K562 (cell line): ENCODE data around the gene GFOD1. TPM values are rescaled to one million over a fixed set of nuclear protein-coding genes. Genes with fewer than 3 reads are reported as not detected.

Experiments used
- ATAC-seq: fragments of 200-7000 bp; cut with Tn5 transposase; 3 replicates; pipeline ENCODE4 v1.9.1; 2020; ENCODE audit warnings: moderate library complexity
- BruUV-seq: library from RNA; stranded (reverse); fragments of 400-500 nt; replicated peaks from 2 replicates; lab custom pipeline; 2021; lab: Mats Ljungman, UMichigan
- CTCF ChIA-PET: fragments of 300-600 bp; formaldehyde crosslinking; extraction: SDS; loops from one replicate; lab custom pipeline; 2021; ENCODE audit warnings: low intra/inter-chr PET ratio; lab: Yijun Ruan, JAX
- POLR2A ChIA-PET: fragments of 300-600, 350-650 bp; sonication (Branson Sonifier 250); formaldehyde crosslinking; extraction: SDS; loops from one replicate; lab custom pipeline; 2021; ENCODE audit warnings: antibody characterized with exemption, inconsistent platforms; lab: Yijun Ruan, JAX
- DNase-seq, 4 experiments: peaks; one replicate each; pipeline versions ENCODE4 v3.0.0 to v3.0.0-alpha.2; 2011 to 2018; ENCODE audit warnings: low spot score in 3 of 4, mixed read lengths in 3 of 4; ENCODE audit errors: extremely low read depth in 1 of 4
- FAIRE-seq: peaks from 2 replicates; lab custom pipeline; 2011; peaks lifted over from hg19 to GRCh38; lab: Jason Lieb, UNC
- H2AFZ ChIP-seq: 2 replicates; pipeline ENCODE4 v1.6.0; 2011; ENCODE audit warnings: low read depth, low read length, control low read depth, inconsistent platforms
- H3K27ac ChIP-seq: fragments of 200-600 bp; 3 replicates; pipeline ENCODE4 v1.8.0; 2011; ENCODE audit warnings: low read depth, mild to moderate bottlenecking, control low read depth, inconsistent platforms, low read length, moderate library complexity, mixed read lengths; ENCODE audit errors: extremely low read depth
- H3K27me3 ChIP-seq, 2 experiments: fragments of 300-600 bp in 1 of 2; 2 replicates in 1 of 2; 3 replicates in 1 of 2; pipeline versions ENCODE4 v1.6.0 to v1.8.0; 2011; ENCODE audit warnings: inconsistent platforms in 2 of 2, low read length in 2 of 2, mild to moderate bottlenecking in 1 of 2, mixed read lengths in 1 of 2, moderate library complexity in 1 of 2; ENCODE audit not compliant: control insufficient read depth in 2 of 2, insufficient read depth in 2 of 2
- H3K36me3 ChIP-seq: fragments of 300-600 bp; 3 replicates; pipeline ENCODE4 v1.8.0; 2011; ENCODE audit warnings: mild to moderate bottlenecking, low read length, inconsistent platforms; ENCODE audit not compliant: control insufficient read depth, insufficient read depth
- H3K4me1 ChIP-seq, 2 experiments: fragments of 200-600 bp in 1 of 2; replicated peaks in 1 of 2; 2 replicates in 1 of 2; 3 replicates in 1 of 2; pipeline versions ENCODE4 v1.5.1 to v1.8.0; 2011; ENCODE audit warnings: inconsistent platforms in 2 of 2, low read length in 2 of 2, mild to moderate bottlenecking in 1 of 2, mixed read lengths in 1 of 2, moderate library complexity in 1 of 2; ENCODE audit not compliant: control insufficient read depth in 2 of 2, insufficient read depth in 2 of 2
- H3K4me2 ChIP-seq: 2 replicates; pipeline ENCODE4 v1.6.1; 2011; ENCODE audit warnings: low read length, control low read depth, inconsistent platforms, mixed read lengths; ENCODE audit not compliant: insufficient read depth
- H3K4me3 ChIP-seq: fragments of 200-600 bp; sonication (generic), shearing (Covaris generic); 2 replicates; pipeline ENCODE4 v1.5.1; 2016; ENCODE audit warnings: control low read depth, inconsistent platforms
- H3K79me2 ChIP-seq: fragments of 200-600 bp; 3 replicates; pipeline ENCODE4 v1.8.0; 2011; ENCODE audit warnings: low read length, inconsistent platforms; ENCODE audit not compliant: control insufficient read depth, insufficient read depth
- H3K9ac ChIP-seq, 2 experiments: 2 replicates each; pipeline versions ENCODE4 v1.6.0 to v1.6.1; 2011; ENCODE audit warnings: low read depth in 2 of 2, low read length in 2 of 2, control low read depth in 1 of 2, inconsistent platforms in 1 of 2, mild to moderate bottlenecking in 1 of 2, mixed read lengths in 1 of 2; ENCODE audit not compliant: insufficient read depth in 1 of 2
- H3K9me1 ChIP-seq: one replicate; pipeline ENCODE4 v1.6.0; 2011; ENCODE audit warnings: inconsistent platforms, mild to moderate bottlenecking, low read length, moderate library complexity; ENCODE audit not compliant: control insufficient read depth, insufficient read depth
- H3K9me3 ChIP-seq: replicated peaks from 2 replicates; pipeline ENCODE4 v1.5.1; 2011; ENCODE audit warnings: low read depth, low read length, inconsistent platforms; ENCODE audit not compliant: control insufficient read depth, insufficient read depth
- H4K20me1 ChIP-seq: replicated peaks from 2 replicates; pipeline ENCODE4 v1.6.1; 2011; ENCODE audit warnings: low read length, inconsistent platforms, mixed read lengths; ENCODE audit not compliant: control insufficient read depth, insufficient read depth
- ADNP ChIP-seq: fragments of 200-800 bp; sonication (Bioruptor generic); IDR thresholded peaks from 2 replicates; pipeline ENCODE4 v1.6.1; 2016; ENCODE audit warnings: missing genetic modification characterization, missing compliant biosample characterization
- BCOR ChIP-seq: fragments of 450-650 bp; IDR thresholded peaks from 2 replicates; pipeline ENCODE4 v1.6.1; 2016
- KDM1A ChIP-seq, 2 experiments: fragments of 450-650 bp; IDR thresholded peaks; 2 replicates each; pipeline ENCODE4 v1.6.1; 2016; ENCODE audit warnings: mild to moderate bottlenecking in 2 of 2
- RBM25 ChIP-seq: fragments of 200-400 bp; formaldehyde crosslinking; IDR thresholded peaks from 2 replicates; pipeline ENCODE4 v1.6.1; 2018; ENCODE audit warnings: low read length, low read depth, moderate library complexity; ENCODE audit not compliant: severe bottlenecking
- SAFB ChIP-seq: fragments of 200-400 bp; formaldehyde crosslinking; IDR thresholded peaks from 2 replicates; pipeline ENCODE4 v1.6.1; 2017; ENCODE audit warnings: low read depth, low read length, borderline replicate concordance
- WGBS: fragments of 100-300 bp; shearing (Covaris generic); methylation state at CpG from one replicate; pipeline ENCODE4 v1.1.6; 2016; ENCODE audit warnings: low coverage, mixed read lengths; ENCODE audit not compliant: insufficient coverage; ENCODE audit errors: missing lambda C conversion rate; 5-methylcytosine and 5-hydroxymethylcytosine counted together
- in situ Hi-C: fragments of 300-500 bp; cut with MboI; formaldehyde crosslinking; loops from 4 replicates; pipeline ENCODE4 v1.15.0; 2018; ENCODE audit warnings: inconsistent platforms, mixed read lengths
- intact Hi-C: fragments of 100-400 bp; cut with micrococcal nuclease; formaldehyde crosslinking; loops from 2 replicates; pipeline ENCODE4 v1.14.2; 2022
- polyA plus RNA-seq, 8 experiments: library from polyadenylated mRNA; depleted of rRNA in 4 of 8; stranded (reverse) in 5 of 8; unstranded in 3 of 8; fragments of >200 nt; fragmentation: Nextera tagmentation in 2 of 8; fragmentation: Illumina TruSeq in 1 of 8; extraction: Ambion mirVana in 2 of 8; extraction: Trizol in 1 of 8; gene quantifications; 2 replicates each; pipeline versions ENCODE4 v1.2.1 to v1.2.3, GENCODE V29; 2011 to 2014; ENCODE audit warnings: inconsistent platforms in 1 of 8, missing spikeins in 1 of 8
- total RNA-seq, 7 experiments: library from RNA; depleted of rRNA in 6 of 7; stranded (reverse); fragments of >200 nt in 6 of 7; fragmentation: Illumina TruSeq in 2 of 7; extraction: Trizol in 2 of 7; gene quantifications; 2 replicates each; pipeline versions ENCODE4 v1.2.1 to v1.2.3, GENCODE V29; 2011 to 2021; ENCODE audit warnings: low replicate concordance in 1 of 7
- TF ChIP-seq, protein P1 (sequence below): fragments of 200-400 bp; formaldehyde crosslinking; IDR thresholded peaks from 2 replicates; pipeline ENCODE4 v1.6.1; 2017; ENCODE audit warnings: mild to moderate bottlenecking, low read depth, low read length, moderate library complexity

Gene GFOD1
- total and polyA plus RNA-seq, 9 of the 15 experiments (the other 6 are each of a cell fraction or from before 2014, with no cell fraction given) = 3.8 to 12.0 (median 8.2) TPM

GRCh38 chr6:13339863-13340630 lies 147.4 kb downstream of the GFOD1 start:
- H2AFZ ChIP-seq = no peak overlapping the region
- peaks cover 0 to 4% of the 10 kb centered on the region in 2 experiments; a peak in 1 of 5 replicates for H3K27me3 ChIP-seq
- in situ Hi-C loops = no loop called here
- no peaks in the 10 kb centered on the region for H3K9me3 ChIP-seq
- H3K79me2 ChIP-seq = no peaks in the 10 kb centered on the region
- no peaks in the 10 kb centered on the region for H3K9me1 ChIP-seq
- no peak for FAIRE-seq
- H4K20me1 ChIP-seq = no peaks in the 10 kb centered on the region
- no peak overlapping the region for H3K4me2 ChIP-seq
- BruUV-seq = no TSS peak
- WGBS = 32% methylated on average over 8 of the region's 8 CpGs
- intact Hi-C loops = loop anchor here (5.0 to 10.0 kb wide), 3 partner anchors 235 to 727 kb away; partner anchors contain the start of gene SIRT5
- DNase-seq = no peak
- TF ChIP-seq KDM1A (IDR thresholded peaks at IDR 0.05) = 0 out of 4 replicates have a peak, but pooled peaks of 1 of the 2 experiments have one; percentile 14
- TF ChIP-seq BCOR = peak; percentile 39; the same call in 1 of the 2 replicates
- peak; percentile 35; the same call in 1 of the 2 replicates for TF ChIP-seq ADNP (tag)
- peak; percentile 70 for TF ChIP-seq RBM25
- TF ChIP-seq, protein P1, sequence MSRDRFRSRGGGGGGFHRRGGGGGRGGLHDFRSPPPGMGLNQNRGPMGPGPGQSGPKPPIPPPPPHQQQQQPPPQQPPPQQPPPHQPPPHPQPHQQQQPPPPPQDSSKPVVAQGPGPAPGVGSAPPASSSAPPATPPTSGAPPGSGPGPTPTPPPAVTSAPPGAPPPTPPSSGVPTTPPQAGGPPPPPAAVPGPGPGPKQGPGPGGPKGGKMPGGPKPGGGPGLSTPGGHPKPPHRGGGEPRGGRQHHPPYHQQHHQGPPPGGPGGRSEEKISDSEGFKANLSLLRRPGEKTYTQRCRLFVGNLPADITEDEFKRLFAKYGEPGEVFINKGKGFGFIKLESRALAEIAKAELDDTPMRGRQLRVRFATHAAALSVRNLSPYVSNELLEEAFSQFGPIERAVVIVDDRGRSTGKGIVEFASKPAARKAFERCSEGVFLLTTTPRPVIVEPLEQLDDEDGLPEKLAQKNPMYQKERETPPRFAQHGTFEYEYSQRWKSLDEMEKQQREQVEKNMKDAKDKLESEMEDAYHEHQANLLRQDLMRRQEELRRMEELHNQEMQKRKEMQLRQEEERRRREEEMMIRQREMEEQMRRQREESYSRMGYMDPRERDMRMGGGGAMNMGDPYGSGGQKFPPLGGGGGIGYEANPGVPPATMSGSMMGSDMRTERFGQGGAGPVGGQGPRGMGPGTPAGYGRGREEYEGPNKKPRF = no peak
- no peak for TF ChIP-seq SAFB
- POLR2A ChIA-PET = no interaction called here
- CTCF ChIA-PET = no interaction called here
- no peak for ATAC-seq
- H3K36me3 ChIP-seq = no peaks in the 10 kb centered on the region
- H3K4me1 ChIP-seq = peaks cover 2 to 6% of the 10 kb centered on the region in 2 experiments; a peak in 4 of 5 replicates
- H3K27ac ChIP-seq = no peak overlapping the region
- H3K4me3 ChIP-seq = no peak overlapping the region
- no peak overlapping the region; a peak in 1 of 4 replicates for H3K9ac ChIP-seq
